Activated gamma-delta T cell (primary cell): ENCODE data around the gene CD226.

Experiments
- DNase-seq: peaks from one replicate; lab custom pipeline; 2025; lab: John Stamatoyannopoulos, UW

The CD226 gene

GRCh38 chr18:69814861-69815385, 132.8 kb downstream of the CD226 start:
- no peak for DNase-seq

- DNase-seq, result no peak
These were observed 134.1 kb downstream of the CD226 start for GRCh38 chr18:69813559-69813958.

- DNase-seq, result no peak
These were observed 139.3 kb downstream of the CD226 start for GRCh38 chr18:69808399-69808798.

- DNase-seq, result no peak
These were observed 142.7 kb downstream of the CD226 start for GRCh38 chr18:69804776-69805501.
